ENCODE data around the gene TAS1R3. TPM values are rescaled to one million over a fixed set of nuclear protein-coding genes. Genes with fewer than 3 reads are reported as not detected.

Gene TAS1R3
- total RNA-seq, 4 donors from 2014 or later = 0.38 to 1.4 (median 0.79) TPM

DNA sequence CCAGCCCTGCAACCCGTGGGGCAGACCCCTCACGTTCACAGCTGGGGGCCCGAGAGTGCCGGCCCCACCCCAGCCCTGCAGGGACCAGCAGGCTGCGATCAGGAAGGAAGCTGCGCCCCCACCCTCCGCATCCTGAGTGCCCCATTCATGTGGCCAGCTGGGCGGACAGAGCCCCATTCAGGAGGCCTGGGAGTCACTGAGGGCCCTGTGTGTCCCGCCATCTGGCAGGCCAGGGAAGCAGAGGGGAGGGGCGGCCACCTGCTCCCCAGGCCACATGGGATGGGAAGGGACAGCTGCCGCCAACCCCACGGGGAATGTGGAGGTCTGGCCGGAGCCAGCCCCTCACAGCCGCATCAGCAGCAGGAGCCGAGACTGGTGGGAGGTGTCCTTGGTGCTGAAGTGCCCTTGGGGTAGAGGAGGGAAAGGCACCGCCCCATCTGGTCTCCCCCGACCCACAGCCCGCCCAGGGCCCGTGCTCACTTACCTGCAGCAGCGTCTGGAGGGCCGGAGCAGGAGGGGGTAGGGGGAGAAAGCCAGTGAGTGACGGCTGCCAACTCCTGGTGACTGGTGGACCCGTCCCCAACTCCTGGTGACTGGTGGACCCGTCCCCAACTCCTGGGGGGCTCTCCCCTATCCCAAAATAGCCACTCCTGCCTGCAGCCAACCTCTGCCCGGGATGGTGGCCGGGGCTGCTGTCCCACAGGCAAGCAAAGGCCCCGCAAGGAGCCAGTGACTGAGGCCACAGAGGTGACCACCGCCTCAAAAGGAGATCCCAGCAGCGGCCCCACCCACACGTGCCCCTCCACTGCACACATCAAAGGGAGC, 32.0 kb upstream of the TAS1R3 start:
- intact Hi-C loops (cut with DNase I; ENCODE audit: low total_unique reads) = no loop called here
- DNase-seq (ENCODE audit: low spot score in 2 of 2) = no peak
- H3K4me3 ChIP-seq (ENCODE audit: low read depth, poor library complexity, severe bottlenecking) = no peak overlapping the region
- WGBS, 2 donors = 76 to 78% methylated on average over 19 to 22 of the region's 30 CpGs
- TF ChIP-seq, protein P1, sequence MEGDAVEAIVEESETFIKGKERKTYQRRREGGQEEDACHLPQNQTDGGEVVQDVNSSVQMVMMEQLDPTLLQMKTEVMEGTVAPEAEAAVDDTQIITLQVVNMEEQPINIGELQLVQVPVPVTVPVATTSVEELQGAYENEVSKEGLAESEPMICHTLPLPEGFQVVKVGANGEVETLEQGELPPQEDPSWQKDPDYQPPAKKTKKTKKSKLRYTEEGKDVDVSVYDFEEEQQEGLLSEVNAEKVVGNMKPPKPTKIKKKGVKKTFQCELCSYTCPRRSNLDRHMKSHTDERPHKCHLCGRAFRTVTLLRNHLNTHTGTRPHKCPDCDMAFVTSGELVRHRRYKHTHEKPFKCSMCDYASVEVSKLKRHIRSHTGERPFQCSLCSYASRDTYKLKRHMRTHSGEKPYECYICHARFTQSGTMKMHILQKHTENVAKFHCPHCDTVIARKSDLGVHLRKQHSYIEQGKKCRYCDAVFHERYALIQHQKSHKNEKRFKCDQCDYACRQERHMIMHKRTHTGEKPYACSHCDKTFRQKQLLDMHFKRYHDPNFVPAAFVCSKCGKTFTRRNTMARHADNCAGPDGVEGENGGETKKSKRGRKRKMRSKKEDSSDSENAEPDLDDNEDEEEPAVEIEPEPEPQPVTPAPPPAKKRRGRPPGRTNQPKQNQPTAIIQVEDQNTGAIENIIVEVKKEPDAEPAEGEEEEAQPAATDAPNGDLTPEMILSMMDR (IDR thresholded peaks at IDR 0.05) = no peak
- no peak for TF ChIP-seq POLR2A (IDR thresholded peaks at IDR 0.05)

DNA sequence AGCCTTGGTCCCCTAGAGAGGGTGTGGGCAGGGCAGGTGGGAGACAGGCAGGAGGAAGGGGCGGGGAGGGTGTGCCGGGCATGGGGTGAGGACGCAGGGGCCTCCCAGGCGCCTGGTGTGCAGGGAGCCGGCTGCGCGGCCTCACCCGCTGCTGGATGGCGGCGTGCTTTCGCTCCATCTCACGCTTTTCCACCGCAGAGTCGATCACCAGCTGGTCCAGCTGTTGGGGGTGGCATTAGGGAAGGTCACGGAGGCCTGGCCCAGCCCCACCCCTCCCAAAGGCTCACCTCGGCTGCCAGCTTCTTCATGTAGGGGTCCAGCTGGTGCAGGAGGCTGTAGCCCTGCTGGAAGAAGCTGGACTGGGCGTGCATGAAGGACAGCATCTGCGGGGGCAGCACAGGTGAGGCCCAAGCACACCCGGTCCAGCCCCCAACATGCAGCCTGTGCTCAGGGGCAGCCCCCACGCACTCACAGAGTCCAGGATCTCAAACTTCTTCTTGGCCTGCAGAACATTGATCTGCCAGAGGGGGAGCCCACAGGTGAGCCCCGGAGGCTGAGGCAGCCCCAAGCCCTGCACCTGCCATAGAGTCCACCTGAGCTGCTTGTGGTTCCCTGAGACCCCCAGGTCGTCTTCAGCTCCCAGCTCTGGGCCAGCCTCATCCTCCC, 31.3 kb upstream of the TAS1R3 start:
- WGBS, 2 donors = 91% methylated on average over 16 to 19 of the region's 22 CpGs
- intact Hi-C loops (cut with DNase I; ENCODE audit: low total_unique reads) = no loop called here
- TF ChIP-seq, protein P1 (IDR thresholded peaks at IDR 0.05) = no peak
- TF ChIP-seq POLR2A (IDR thresholded peaks at IDR 0.05) = no peak
- no peak for DNase-seq (ENCODE audit: low spot score in 2 of 2)
- H3K4me3 ChIP-seq (ENCODE audit: low read depth, poor library complexity, severe bottlenecking) = no peak overlapping the region

DNA sequence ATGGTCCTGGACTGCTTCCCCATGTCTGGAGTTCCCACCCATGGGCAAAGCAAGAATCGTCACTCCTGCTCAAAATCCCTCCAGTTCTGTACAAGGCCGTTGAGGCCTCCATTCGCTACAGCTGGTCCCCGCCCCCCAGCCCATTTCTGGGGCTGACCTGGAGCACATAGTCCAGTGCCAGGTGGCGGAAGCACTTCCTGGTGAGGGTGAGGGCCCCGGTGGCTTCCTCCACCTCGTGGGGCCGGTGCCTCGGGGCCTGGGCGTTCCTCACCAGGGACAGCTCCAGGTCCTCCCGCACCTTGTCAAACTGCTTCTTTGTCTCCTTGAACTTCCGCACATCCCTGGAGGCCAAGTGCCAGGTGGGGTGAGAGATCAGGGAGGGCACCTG, 30.7 kb upstream of the TAS1R3 start:
- H3K4me3 ChIP-seq (ENCODE audit: low read depth, poor library complexity, severe bottlenecking) = no peak overlapping the region
- 80 to 86% methylated on average over 9 to 11 of the region's 12 CpGs for WGBS, 2 donors
- TF ChIP-seq, protein P1 (IDR thresholded peaks at IDR 0.05) = no peak
- TF ChIP-seq POLR2A (IDR thresholded peaks at IDR 0.05) = no peak
- intact Hi-C loops (cut with DNase I; ENCODE audit: low total_unique reads) = no loop called here
- DNase-seq (ENCODE audit: low spot score in 2 of 2) = no peak

DNA sequence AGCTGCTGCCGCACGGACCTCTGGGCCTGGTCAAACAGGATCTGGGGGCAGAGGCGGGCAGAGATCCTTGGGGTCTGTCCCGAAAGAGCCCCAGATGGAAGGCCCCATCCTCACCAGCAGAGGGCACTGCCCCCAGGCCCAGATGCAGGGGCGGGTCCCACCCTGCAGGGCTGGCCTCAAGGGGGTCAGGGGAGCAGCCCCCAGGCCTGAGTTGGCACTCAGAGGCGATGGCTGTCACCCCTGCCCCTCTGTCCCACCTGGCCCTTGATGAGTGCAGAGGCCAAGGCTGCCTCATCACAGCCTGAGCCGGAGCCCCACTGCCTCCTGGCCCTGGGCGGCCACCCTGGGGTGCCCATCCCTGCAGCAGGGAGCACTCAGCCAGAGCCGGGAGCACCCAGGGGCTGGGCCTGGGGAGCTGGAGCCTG, 29.1 kb upstream of the TAS1R3 start:
- WGBS, 2 donors = 91 to 92% methylated on average over 4 of the region's 9 CpGs
- H3K4me3 ChIP-seq (ENCODE audit: low read depth, poor library complexity, severe bottlenecking) = no peak overlapping the region
- intact Hi-C loops (cut with DNase I; ENCODE audit: low total_unique reads) = no loop called here
- DNase-seq (ENCODE audit: low spot score in 2 of 2) = no peak
- TF ChIP-seq, protein P1 (IDR thresholded peaks at IDR 0.05) = no peak
- TF ChIP-seq POLR2A (IDR thresholded peaks at IDR 0.05) = no peak

DNA sequence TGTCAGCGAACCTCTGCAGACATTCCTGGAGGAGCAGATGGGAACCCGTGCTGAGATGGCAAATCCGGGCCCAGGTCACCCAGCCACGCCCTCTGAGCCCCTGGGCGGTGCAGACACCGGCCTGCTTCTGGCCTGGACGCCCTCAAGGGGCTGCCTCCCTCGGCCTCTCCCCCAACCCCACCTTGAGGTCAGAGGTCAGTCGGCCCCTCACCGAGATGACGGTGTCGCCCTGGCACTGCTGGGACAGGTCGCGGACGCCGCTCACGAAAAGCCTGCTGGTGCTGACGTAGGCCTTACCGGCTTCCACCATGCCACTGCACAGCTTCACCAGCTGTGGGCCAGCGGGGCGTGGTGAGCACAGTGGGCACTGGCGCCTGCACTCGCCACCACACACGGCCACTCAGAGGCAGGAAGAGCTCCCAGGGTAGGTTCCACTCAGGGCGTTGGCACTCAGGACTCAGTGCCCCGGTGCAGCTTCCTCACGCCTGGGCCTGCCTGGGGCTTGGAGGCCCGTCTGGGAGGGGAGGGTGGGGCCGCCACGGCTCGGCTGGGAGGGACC, 28.1 kb upstream of the TAS1R3 start:
- H3K4me3 ChIP-seq (ENCODE audit: low read depth, poor library complexity, severe bottlenecking) = no peak overlapping the region
- TF ChIP-seq, protein P1 (IDR thresholded peaks at IDR 0.05) = no peak
- TF ChIP-seq POLR2A (IDR thresholded peaks at IDR 0.05) = no peak
- WGBS, 2 donors = 40 to 54% methylated on average over 6 to 21 of the region's 31 CpGs
- DNase-seq (ENCODE audit: low spot score in 2 of 2) = no peak
- intact Hi-C loops (cut with DNase I; ENCODE audit: low total_unique reads) = no loop called here

Data from lower leg skin (tissue), 4 donors.